22Rv1 (cell line): ENCODE data around the gene PABPC3.

Experiments used
- ZFX ChIP-seq: fragments of 450-650 bp; IDR thresholded peaks from 2 replicates; pipeline ENCODE4 v1.6.1; 2017; ENCODE audit warnings: antibody characterized with exemption, borderline replicate concordance
- TF ChIP-seq, protein P1 (sequence below): fragments of 450-650 bp; IDR thresholded peaks from 2 replicates; pipeline ENCODE4 v1.5.1; 2017; ENCODE audit warnings: mild to moderate bottlenecking

DNA sequence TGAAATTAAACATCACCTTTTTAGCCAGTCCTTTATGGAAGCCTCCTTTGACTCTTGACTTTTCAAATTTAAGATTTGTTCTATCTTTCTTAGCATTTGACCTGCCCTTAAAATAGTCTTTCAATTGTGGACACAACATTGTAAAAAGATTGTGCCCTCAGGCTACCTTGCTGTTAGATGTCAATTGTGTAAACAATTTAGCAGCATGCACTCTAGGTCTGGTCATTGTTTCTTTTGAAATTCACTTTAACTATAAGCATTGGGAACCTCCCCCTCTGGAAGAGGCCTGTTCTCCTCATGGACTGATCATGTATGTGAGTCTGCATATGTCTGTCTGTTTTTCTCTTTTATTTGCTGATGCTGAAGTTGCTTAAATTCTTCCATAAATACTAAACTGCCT, 31.5 kb upstream of the PABPC3 start:
- TF ChIP-seq, protein P1, sequence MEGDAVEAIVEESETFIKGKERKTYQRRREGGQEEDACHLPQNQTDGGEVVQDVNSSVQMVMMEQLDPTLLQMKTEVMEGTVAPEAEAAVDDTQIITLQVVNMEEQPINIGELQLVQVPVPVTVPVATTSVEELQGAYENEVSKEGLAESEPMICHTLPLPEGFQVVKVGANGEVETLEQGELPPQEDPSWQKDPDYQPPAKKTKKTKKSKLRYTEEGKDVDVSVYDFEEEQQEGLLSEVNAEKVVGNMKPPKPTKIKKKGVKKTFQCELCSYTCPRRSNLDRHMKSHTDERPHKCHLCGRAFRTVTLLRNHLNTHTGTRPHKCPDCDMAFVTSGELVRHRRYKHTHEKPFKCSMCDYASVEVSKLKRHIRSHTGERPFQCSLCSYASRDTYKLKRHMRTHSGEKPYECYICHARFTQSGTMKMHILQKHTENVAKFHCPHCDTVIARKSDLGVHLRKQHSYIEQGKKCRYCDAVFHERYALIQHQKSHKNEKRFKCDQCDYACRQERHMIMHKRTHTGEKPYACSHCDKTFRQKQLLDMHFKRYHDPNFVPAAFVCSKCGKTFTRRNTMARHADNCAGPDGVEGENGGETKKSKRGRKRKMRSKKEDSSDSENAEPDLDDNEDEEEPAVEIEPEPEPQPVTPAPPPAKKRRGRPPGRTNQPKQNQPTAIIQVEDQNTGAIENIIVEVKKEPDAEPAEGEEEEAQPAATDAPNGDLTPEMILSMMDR = no peak
- no peak for TF ChIP-seq ZFX
